IMR-90 (cell line): ENCODE results near the gene MRTFA. TPM values are rescaled to one million over a fixed set of nuclear protein-coding genes. Genes with fewer than 3 reads are reported as not detected.

Experiments used
- ATAC-seq: fragments of 200-7000 bp; cut with Tn5 transposase; 2 replicates; pipeline ENCODE4 v1.9.1; 2020; ENCODE audit warnings: low read depth, mild to moderate bottlenecking, moderate library complexity
- BruUV-seq: library from RNA; stranded (reverse); fragments of 400-500 nt; replicated peaks from 2 replicates; lab custom pipeline; 2021; lab: Mats Ljungman, UMichigan
- CTCF ChIA-PET: fragments of 300-600 bp; formaldehyde crosslinking; extraction: SDS; loops from one replicate; lab custom pipeline; 2021; ENCODE audit warnings: antibody characterized with exemption; lab: Yijun Ruan, JAX
- POLR2A ChIA-PET: fragments of 300-600 bp; sonication (Branson Sonifier 250); formaldehyde crosslinking; loops from one replicate; lab custom pipeline; 2022; ENCODE audit warnings: antibody characterized with exemption; ENCODE audit not compliant: unreplicated experiment; lab: Charles Lee
- DNase-seq: peaks from one replicate; pipeline ENCODE4 v3.0.0; 2013
- H2AFZ ChIP-seq: replicated peaks from 2 replicates; pipeline ENCODE3; 2013; ENCODE audit warnings: low read length, mild to moderate bottlenecking; ENCODE audit not compliant: poor library complexity
- H2AK5ac ChIP-seq: 2 replicates; pipeline ENCODE4 v1.6.1; 2013; ENCODE audit warnings: low read depth, low read length, inconsistent platforms
- H2AK9ac ChIP-seq: replicated peaks from 2 replicates; pipeline ENCODE3; 2013; ENCODE audit warnings: mild to moderate bottlenecking, low read depth, low read length, moderate library complexity; ENCODE audit not compliant: poor library complexity
- H2BK120ac ChIP-seq: 2 replicates; pipeline ENCODE4 v1.6.1; 2013; ENCODE audit warnings: low read depth, low read length, inconsistent platforms
- H2BK15ac ChIP-seq: 3 replicates; pipeline ENCODE4 v1.6.1; 2013; ENCODE audit warnings: low read depth, low read length, inconsistent platforms
- H2BK20ac ChIP-seq: 2 replicates; pipeline ENCODE4 v1.6.1; 2013; ENCODE audit warnings: low read depth, mild to moderate bottlenecking, inconsistent platforms, low read length, moderate library complexity
- H2BK5ac ChIP-seq: 2 replicates; pipeline ENCODE4 v1.6.1; 2013; ENCODE audit warnings: mild to moderate bottlenecking, low read depth, low read length, inconsistent platforms; ENCODE audit not compliant: poor library complexity, severe bottlenecking
- H3K14ac ChIP-seq: replicated peaks from 2 replicates; pipeline ENCODE4 v1.6.1; 2013; ENCODE audit warnings: low read depth, low read length, inconsistent platforms
- H3K18ac ChIP-seq: 2 replicates; pipeline ENCODE4 v1.6.1; 2013; ENCODE audit warnings: low read depth, low read length, control low read depth
- H3K23ac ChIP-seq: 2 replicates; pipeline ENCODE4 v1.6.1; 2013; ENCODE audit warnings: low read depth, low read length, inconsistent platforms
- H3K27ac ChIP-seq: 2 replicates; pipeline ENCODE4 v1.5.1; 2013; ENCODE audit warnings: mild to moderate bottlenecking, control low read depth, low read length; ENCODE audit not compliant: insufficient read depth
- H3K27me3 ChIP-seq: 2 replicates; pipeline ENCODE4 v1.6.1; 2013; ENCODE audit warnings: low read length; ENCODE audit not compliant: control insufficient read depth, insufficient read depth
- H3K36me3 ChIP-seq: 2 replicates; pipeline ENCODE4 v1.6.1; 2013; ENCODE audit warnings: low read length, mixed read lengths; ENCODE audit not compliant: control insufficient read depth, insufficient read depth
- H3K4ac ChIP-seq: 2 replicates; pipeline ENCODE4 v1.6.1; 2013; ENCODE audit warnings: low read depth, low read length, inconsistent platforms
- H3K4me1 ChIP-seq: 2 replicates; pipeline ENCODE4 v1.6.1; 2013; ENCODE audit warnings: low read length, mixed read lengths; ENCODE audit not compliant: control insufficient read depth, insufficient read depth
- H3K4me2 ChIP-seq: 2 replicates; pipeline ENCODE4 v1.6.1; 2013; ENCODE audit warnings: low read depth, mild to moderate bottlenecking, control low read depth, low read length, moderate library complexity
- H3K4me3 ChIP-seq: 2 replicates; pipeline ENCODE4 v1.5.1; 2013; ENCODE audit warnings: low read depth, mild to moderate bottlenecking, control low read depth, low read length, moderate library complexity; ENCODE audit not compliant: insufficient read depth
- H3K56ac ChIP-seq: 2 replicates; pipeline ENCODE4 v1.6.1; 2013; ENCODE audit warnings: low read length, inconsistent platforms; ENCODE audit not compliant: insufficient read depth; ENCODE audit errors: extremely low read depth
- H3K79me1 ChIP-seq, 2 experiments: 2 replicates each; pipeline ENCODE4 v1.6.1; 2013; ENCODE audit warnings: low read length in 2 of 2, inconsistent platforms in 1 of 2, low read depth in 1 of 2
- H3K9ac ChIP-seq: 2 replicates; pipeline ENCODE4 v1.6.1; 2013; ENCODE audit warnings: low read depth, low read length, control low read depth
- H3K9me1 ChIP-seq: 2 replicates; pipeline ENCODE4 v1.6.1; 2013; ENCODE audit warnings: low read length, inconsistent platforms; ENCODE audit not compliant: insufficient read depth
- H3K9me3 ChIP-seq: 2 replicates; pipeline ENCODE4 v1.6.1; 2013; ENCODE audit warnings: low read length; ENCODE audit not compliant: control insufficient read depth, insufficient read depth
- H4K20me1 ChIP-seq: 2 replicates; pipeline ENCODE4 v1.6.1; 2013; ENCODE audit warnings: low read length, inconsistent platforms; ENCODE audit not compliant: insufficient read depth
- H4K5ac ChIP-seq: 2 replicates; pipeline ENCODE4 v1.6.1; 2013; ENCODE audit warnings: mild to moderate bottlenecking, low read depth, low read length, control low read depth
- H4K8ac ChIP-seq, 2 experiments: 2 replicates each; pipeline ENCODE4 v1.6.1; 2013; ENCODE audit warnings: low read depth in 2 of 2, low read length in 2 of 2, control low read depth in 1 of 2, inconsistent platforms in 1 of 2
- H4K91ac ChIP-seq: 2 replicates; pipeline ENCODE4 v1.6.1; 2013; ENCODE audit warnings: low read depth, low read length, inconsistent platforms; ENCODE audit not compliant: insufficient read depth
- FOS ChIP-seq: fragments of 150-350 bp; IDR thresholded peaks from 2 replicates; pipeline ENCODE4 v1.6.1; 2016; ENCODE audit warnings: low read depth, low read length
- RCOR1 ChIP-seq: IDR thresholded peaks from 2 replicates; pipeline ENCODE4 v1.6.1; 2012; ENCODE audit warnings: mild to moderate bottlenecking, low read length, improper control_type of control experiment; ENCODE audit not compliant: insufficient replicate concordance
- SMC3 ChIP-seq: fragments of 150-350 bp; IDR thresholded peaks from 2 replicates; pipeline ENCODE4 v1.6.1; 2016; ENCODE audit warnings: low read depth, mild to moderate bottlenecking, antibody characterized with exemption, low read length, moderate library complexity
- WGBS, 2 experiments: methylation state at CpG; one replicate each; pipeline versions ENCODE4 v1.1.5 to v1.1.7; 2013; ENCODE audit warnings: missing lambda C conversion rate in 2 of 2; ENCODE audit not compliant: insufficient read length in 1 of 2; ENCODE audit errors: extremely low coverage in 2 of 2; 5-methylcytosine and 5-hydroxymethylcytosine counted together
- dilution Hi-C: fragments of 300-500 bp; cut with HindIII; formaldehyde crosslinking; loops from one replicate; pipeline ENCODE4 v1.14.3; 2018; ENCODE audit warnings: low sequenced_read_pairs; ENCODE audit not compliant: unreplicated experiment
- in situ Hi-C: fragments of 300-500 bp; cut with MboI; formaldehyde crosslinking; loops from 3 replicates; pipeline ENCODE4 v1.14.3; 2019; ENCODE audit warnings: low sequenced_read_pairs, inconsistent platforms, mixed read lengths
- intact Hi-C: fragments of 100-400 bp; cut with micrococcal nuclease; formaldehyde crosslinking; loops from 2 replicates; pipeline ENCODE4 v1.10.0; 2022
- polyA plus RNA-seq, 3 experiments: library from polyadenylated mRNA; depleted of rRNA; stranded (reverse); fragments of >200 nt; gene quantifications; 2 replicates each; pipeline ENCODE4 v1.2.3, GENCODE V29; 2012; ENCODE audit warnings: low replicate concordance in 1 of 3
- total RNA-seq: library from RNA; depleted of rRNA; stranded (reverse); fragments of >200 nt; gene quantifications from 2 replicates; pipeline ENCODE4 v1.2.3, GENCODE V29; 2012

MRTFA gene
- total and polyA plus RNA-seq, 2 of the 4 experiments (the other 2 are of a cell fraction), result 12.5 to 17.2 TPM

- ChIA-PET CTCF (interaction anchor here (0.6 to 2.1 kb wide), 2 partner anchors 19 to 75 kb away, joined by 4 to 9 read pairs; no protein-coding TSS in a partner anchor), POLR2A (no interaction called here)
- H2BK15ac ChIP-seq, result no peak overlapping the region
- H3K9me1 ChIP-seq, result peaks cover 6% of the 10 kb centered on the region; the same call in 1 of the 2 replicates
- TF ChIP-seq RCOR1 (no peak), SMC3 (no peak), FOS (no peak)
- H2AK9ac ChIP-seq, result no peak overlapping the region
- H4K5ac ChIP-seq, result no peak overlapping the region
- ATAC-seq, result no peak
- no peak overlapping the region for H3K9ac ChIP-seq
- no peaks in the 10 kb centered on the region for H3K79me1 ChIP-seq
- no peaks in the 10 kb centered on the region for H4K20me1 ChIP-seq
- no peak overlapping the region for H3K14ac ChIP-seq
- H3K27me3 ChIP-seq, result no peaks in the 10 kb centered on the region
- H3K36me3 ChIP-seq, result no peaks in the 10 kb centered on the region
- no peak overlapping the region for H2BK120ac ChIP-seq
- no peak for DNase-seq
- no TSS peak for BruUV-seq
- no peak overlapping the region for H3K4me3 ChIP-seq
- no peak overlapping the region for H2BK5ac ChIP-seq
- H4K91ac ChIP-seq, result no peak overlapping the region
- H2AK5ac ChIP-seq, result no peak overlapping the region
- no peak overlapping the region for H3K27ac ChIP-seq
- H3K4me1 ChIP-seq, result peaks cover 7% of the 10 kb centered on the region
- no peak overlapping the region for H3K18ac ChIP-seq
- no peak overlapping the region for H4K8ac ChIP-seq
- 20% methylated on average over 2 of the region's 9 CpGs; no CpG with 5 or more reads in 1 of the 2 experiments for WGBS, 2 experiments
- no peak overlapping the region for H3K4me2 ChIP-seq
- dilution Hi-C loops, result no loop called here
- H3K56ac ChIP-seq, result no peak overlapping the region
- H3K23ac ChIP-seq, result no peak overlapping the region
- in situ Hi-C loops, result loop anchor here (5.0 kb wide), 1 partner anchor 78 kb away; no protein-coding TSS in a partner anchor
- H3K9me3 ChIP-seq, result no peaks in the 10 kb centered on the region
- peak overlapping the region; percentile 46 for H2AFZ ChIP-seq
- intact Hi-C loops, result no loop called here
- H2BK20ac ChIP-seq, result no peak overlapping the region
- H3K4ac ChIP-seq, result no peak overlapping the region
These were observed 48.2 kb upstream of the MRTFA start for GRCh38 chr22:40684728-40685127.
